UCSD-AML1 (cell line): ENCODE measurements around the gene RNF151.
"Not testable (repeated sequence)": the region's sequence is repeated elsewhere in the genome, so short reads cannot be mapped to it uniquely, and the experiment has no call there.

ENCODE experiments used
- DNase-seq: peaks from one replicate; lab custom pipeline; 2025; ENCODE audit not compliant: unreplicated experiment; lab: John Stamatoyannopoulos, UW

The RNF151 gene, protein sequence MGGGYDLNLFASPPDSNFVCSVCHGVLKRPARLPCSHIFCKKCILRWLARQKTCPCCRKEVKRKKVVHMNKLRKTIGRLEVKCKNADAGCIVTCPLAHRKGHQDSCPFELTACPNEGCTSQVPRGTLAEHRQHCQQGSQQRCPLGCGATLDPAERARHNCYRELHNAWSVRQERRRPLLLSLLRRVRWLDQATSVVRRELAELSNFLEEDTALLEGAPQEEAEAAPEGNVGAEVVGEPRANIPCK

DNA sequence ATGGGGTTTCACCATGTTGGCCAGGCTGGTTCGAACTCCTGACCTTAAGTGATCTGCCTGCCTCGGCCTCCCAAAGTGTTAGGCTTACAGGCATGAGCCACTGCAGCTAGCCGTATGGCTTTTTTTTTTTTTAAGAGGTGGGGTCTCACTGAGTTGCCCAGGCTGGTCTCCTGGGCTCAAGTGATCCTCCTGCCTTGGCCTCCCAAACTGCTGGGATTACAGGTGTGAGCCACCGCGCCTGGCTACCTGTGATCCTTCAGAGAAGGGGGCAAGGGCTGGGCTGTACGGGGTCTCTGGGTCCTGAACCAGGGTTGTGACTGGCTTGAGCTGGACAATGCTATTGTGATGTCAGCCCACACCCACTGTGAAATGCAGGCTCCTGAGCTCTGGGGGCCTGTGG lies at the start of gene RNF151:
RNF151 (plus strand) TSS at position 397 of the 400 bp plus-strand sequence. CDS start 26 bp downstream, outside the sequence.
- no peak for DNase-seq

DNA sequence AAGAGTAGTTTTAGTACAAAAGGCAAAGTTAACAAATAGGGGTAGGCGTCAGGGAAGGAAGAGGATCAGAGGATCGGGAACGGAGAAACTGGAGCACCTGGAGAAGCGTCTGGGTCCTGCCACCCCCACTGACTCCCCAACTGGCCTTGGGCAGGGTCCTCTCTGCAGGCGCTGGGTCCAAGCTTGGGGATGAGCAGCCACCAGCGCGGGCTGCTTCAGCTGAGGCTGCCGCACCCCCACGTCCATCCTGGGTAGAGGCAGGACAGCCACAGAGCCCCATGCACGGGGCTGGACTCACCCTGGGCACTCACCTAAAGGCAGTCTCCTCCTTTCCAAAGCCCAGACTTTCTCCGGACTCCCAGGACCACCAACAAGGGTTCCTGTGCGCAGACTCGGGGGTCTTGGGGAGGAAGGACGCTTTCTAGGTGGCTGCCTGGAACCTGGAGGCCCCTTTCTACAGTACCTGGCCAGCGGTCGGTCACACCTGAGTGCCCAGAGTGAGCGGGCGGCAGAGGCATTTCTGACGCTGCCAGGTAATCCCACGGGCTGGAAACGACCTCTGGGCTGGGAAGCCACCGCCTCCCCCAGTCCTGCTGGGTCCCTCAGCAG lies 49.5 kb upstream of the RNF151 start:
- DNase-seq = no peak

DNA sequence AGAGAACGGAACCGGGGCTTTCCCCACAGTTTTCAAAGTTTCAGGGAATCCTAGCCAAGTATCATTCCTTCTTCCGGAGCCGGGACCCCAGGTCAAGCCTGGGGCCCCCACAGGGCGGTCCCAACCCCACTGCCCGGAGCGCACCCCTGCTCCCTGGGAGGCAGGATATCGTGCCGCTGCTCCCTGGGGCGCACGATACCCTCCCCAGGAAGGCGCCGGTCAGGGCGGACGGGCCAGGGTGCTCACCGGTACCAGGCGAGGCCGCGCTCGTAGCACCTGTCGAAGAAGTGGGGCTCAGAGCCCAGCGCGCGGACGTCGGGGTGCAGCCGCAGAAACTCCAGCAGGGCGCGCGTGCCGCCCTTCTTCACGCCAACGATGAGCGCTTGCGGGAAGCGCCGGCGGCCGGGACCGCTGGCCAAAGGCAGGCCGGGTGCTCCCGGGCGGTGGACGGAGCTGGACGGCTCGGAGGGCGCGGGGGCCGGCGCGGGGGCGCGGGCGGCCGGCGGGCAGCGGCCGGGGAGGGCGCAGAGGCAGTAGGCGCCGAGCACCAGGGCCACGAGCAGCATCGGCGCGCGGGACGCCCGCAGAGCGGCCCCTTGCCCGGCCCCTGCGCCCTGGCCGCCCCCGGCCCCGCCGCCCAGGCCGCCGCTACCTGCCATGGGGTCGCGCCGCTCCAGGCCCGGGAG lies 48.8 kb upstream of the RNF151 start:
- no peak for DNase-seq

DNA sequence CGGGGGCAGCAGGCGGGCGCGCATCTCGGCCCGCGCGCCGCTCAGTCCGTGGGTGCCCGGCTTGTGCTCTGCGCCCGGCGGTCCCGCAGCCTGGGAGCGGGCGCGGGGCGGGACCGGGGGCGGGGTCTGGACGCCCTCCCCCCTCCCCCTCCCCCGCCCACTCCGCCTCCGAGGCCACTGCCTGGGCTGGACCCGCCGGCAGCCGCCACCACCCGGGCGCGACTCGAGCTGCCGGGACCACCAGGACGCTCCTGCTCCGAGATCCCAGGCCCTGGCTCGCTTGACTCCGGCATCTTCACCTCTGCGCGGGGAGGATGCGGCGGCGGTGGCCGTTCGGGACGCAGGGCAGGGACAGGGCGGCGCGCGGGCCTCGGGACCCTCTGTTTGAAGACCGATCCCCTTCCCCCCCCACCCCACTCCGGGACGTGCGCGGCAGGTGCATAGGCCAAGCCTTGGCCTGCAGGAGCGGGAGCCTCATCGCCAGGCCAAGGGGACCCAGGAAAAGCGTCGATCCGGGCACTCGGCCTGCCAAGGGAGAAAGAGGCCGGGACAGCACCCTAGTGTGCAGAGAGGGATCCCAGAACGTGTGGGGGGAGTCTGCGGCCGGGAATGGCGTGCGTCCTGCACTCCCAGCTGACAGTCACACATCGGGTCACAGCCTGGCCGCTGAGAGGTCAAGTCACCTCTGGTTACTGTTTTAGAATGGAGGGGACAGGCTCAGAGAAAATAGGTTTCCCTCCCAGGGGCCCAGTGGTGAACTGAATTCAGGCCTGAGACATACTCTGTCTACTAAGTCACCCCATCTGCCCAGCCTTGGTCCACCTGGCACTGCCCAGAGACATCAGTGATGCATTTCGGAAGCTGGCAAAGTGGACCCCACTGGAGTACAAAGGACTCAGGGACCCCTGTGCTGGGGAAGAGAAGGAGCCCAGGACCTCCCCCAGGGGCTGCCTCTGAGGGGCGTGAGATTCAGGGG lies 48.0 kb upstream of the RNF151 start, which contains the start of gene HS3ST6:
HS3ST6 (minus strand) TSS at position 65 of the 976 bp plus-strand sequence. CDS start 92 bp downstream, outside the sequence.
- DNase-seq = no peak

DNA sequence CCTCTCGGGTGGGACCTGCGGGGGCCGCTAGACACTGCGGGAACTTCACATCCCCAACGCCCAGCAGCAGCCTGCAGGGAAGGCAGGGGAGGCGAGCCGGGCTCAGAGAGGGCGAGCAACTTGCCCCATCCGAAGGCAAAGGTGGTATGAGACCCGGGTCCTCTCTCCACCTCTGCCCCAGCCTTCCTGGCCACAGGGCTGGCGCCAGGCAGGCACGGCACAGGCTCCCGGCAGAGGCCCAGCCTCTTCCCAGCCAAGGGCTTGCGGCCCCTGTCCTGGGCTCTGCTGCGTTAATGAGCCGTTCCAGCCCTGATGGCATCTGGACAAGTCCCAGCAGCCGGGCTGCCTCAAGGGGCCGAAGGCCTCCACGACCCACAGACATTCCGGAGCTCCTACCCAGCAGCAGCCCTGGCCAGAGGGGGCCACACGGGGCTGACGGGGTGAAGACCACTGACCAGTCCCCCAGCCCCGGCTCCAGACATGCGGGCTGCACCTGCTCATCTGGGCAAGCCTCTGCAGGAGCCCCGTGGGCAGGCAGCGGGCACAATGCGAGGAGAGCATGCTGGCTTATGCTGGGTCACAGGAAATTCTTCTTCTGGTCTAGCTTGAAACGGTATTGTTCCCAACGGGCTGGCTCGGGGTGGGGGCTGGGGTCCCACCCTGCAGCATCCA lies 47.2 kb upstream of the RNF151 start:
- no peak for DNase-seq

DNA sequence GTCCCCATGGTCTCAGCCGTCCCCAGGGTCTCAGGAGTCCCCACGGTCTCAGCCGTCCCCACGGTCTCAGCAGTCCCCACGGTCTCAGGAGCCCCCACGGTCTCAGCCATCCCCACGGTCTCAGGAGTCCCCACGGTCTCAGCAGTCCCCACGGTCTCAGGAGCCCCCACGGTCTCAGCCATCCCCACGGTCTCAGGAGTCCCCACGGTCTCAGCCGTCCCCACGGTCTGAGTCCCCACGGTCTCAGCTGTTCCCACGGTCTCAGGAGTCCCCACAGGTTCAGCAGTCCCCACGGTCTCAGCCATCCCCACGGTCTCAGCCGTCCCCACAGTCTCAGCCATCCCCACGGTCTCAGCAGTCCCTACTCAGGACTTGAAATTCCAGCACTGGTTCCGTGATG lies 46.5 kb upstream of the RNF151 start:
- not testable (repeated sequence) for DNase-seq

DNA sequence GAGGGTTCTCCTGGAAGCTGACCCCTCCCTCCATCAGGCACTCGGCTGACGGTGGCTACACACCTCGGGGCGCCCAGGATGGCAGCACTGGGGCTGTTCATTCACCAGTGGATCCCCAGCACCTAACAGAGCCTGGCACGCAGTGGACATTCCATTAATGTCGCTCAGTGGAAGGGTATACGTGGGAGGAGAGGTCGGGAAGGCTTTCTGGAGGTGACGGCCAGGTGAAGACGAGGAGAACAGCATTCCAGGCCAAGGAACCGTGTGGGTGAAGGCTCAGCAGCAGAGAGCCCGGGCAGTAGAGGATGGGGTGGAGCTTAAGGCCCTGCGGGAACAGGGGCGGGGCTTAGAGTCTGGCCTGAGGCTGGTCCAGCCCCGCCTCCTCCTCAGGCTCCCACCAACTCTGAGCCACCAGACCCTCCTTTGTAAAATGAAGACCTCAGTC lies 45.9 kb upstream of the RNF151 start:
- peak; percentile 28 for DNase-seq

DNA sequence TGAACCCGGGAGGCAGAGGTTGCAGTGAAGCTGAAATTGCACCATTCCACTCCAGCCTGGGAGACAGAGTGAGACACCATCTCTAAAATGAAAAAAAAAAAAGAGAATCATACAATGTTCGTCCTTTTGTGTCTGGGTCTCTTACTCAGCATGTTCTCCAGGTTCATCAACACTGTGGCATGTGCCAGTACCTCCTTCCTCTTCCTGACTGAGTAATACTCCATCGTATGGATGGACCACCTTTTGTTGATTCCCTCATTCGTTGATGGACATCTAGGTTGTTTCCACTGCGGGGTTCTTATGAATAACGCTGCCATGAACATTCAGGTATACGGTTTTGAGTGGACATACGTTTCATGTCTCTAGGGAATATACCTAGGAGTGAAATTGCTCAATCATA lies 44.3 kb upstream of the RNF151 start:
- no peak for DNase-seq

DNA sequence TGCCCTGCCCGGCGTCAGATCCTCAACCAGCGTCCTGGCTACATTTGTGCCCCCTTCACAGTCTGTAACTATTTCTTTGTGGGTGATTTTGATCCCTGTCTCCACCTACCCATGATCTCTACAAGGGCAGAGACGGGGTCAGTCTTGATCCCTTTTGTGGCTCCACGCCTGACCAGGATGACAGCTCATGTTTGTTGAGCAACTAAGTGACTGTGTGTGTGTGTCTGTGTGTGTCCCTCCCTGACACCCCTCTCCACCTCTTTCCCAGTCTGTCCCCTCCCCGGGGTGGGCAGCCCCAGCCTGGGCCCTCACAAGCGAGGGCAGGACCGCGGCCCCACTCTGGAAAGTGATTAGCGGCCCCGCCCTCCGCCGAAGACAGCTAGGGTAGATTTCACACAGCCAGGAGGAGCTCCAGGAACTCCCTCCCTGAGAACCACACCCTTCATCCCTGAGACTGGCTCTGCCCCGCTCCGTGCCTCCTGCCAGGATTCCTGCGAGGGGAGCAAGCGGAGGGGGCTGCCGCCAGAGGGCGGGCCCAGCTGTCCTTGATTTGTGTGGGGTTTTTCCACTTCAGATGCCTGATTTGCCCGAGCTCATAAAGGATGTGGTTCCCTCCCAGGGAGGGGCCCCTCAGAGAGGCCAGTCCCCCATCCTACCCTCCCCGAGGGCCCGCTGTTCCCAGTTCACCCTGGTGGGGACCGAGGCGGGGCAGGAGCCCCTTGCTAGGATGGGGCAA lies 43.2 kb upstream of the RNF151 start:
- DNase-seq = peak; percentile 21

DNA sequence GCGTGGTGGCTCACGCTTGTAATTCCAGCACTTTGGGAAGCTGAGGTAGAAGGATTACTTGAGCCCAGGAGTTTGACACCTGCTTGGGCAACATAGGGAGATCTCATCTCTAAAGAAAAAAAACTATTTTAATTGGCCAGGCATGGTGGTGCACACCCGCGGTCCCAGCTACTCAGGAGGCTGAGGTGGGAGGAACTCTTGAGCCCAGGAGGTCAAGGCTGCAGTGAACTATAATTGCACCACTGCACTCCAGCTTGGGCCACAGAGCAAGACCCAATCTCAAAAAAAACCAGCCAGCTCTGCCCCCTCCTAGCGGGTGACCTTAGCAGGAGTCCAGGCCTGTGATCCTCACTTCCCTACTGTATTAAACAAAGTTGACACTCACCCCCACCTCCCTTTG lies 42.6 kb upstream of the RNF151 start:
- DNase-seq = no peak

DNA sequence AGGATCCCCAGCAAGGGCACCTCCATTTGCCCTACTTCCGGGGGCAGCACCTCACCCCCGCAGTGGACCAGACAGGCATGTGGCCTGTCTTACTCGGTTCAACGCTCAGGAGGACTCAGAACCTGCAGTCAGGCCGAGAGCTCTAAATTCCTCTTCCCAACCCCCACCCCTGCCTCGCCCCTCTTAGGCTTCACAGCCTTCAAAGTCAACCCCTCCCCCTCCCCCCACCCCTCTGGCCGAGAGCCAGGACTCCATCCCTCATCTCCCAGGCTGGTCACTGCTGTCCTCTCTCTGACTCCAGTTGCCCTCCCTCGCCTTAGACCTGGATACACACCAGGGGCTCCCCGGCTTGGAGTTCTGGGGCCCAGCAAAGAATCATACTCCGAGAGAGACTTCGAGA lies 40.4 kb upstream of the RNF151 start:
- DNase-seq = no peak

DNA sequence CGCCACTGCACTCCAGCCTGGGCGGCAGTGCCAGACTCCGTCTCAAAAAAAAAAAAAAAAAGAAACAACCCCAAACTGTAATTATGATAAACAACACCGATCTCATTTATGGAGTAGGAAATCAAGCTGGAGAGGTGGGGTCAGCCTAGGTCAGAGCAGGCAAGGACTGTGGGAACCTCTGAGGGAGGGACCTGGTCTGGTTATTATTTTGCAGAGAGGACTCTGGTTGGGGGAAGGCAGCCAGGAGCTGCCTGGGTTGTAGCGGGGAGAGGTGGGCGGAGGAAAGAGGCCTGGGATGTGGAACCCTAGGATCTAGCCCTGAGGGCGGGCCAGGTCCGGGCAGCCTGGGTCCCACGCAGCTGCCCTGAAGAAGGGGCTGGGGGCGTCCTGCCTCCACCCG lies 37.6 kb upstream of the RNF151 start:
- DNase-seq = no peak

DNA sequence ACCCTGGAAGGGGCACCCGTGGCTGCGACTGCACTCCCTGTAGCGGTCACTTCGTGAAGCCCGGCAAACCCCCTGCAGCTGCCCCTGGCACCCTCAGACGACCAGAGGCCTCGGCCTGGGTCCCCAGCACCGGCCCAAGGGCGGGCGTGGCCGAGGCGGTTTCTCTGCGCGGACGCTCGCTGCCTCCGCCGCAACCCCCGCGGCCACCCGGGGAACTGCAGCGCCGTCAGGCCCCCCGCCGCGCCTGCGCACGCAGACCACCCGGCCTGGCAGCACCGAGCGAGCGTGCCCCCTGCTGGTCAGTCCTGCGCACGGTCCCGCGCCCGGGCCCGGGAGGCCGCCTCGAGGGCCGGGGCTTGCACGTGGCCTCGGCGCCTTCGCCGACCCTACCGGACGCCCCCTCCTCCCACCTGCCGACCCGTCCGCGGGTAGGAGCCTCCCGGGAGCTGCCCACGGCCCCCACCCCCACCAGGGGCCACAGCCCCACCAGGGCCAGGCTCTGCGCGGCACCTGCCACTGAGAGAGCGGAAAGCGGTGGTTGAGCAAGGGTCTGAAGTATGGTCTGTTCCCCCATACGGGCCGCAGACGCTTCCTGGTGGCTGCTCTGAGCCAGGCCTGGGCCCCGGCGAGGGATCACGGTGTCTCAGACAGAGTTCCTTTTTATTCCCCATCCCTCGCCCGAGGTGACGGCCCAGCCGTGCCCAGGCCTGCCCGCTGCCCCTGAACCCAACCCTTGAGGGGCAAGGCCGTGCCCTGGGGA lies 36.9 kb upstream of the RNF151 start:
- DNase-seq = peak; percentile 92

DNA sequence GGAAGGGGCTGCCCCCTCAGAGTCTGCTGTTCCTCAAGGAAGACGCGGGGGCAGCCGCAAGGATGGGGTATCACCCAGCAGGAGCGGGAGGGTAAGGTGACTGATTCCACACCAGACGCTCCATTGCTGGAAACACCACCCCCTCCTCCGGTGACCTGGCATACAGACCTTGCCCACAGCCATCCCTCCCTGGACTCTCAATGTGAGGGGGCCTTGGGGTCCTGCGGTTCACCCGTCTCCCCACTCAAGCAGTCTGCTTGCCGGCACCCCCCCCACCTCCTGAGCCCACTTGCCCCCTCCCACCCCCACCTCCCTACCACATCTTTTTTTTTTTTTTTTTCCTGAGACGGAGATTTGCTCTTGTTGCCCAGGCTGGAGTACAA lies 36.3 kb upstream of the RNF151 start:
- no peak for DNase-seq

DNA sequence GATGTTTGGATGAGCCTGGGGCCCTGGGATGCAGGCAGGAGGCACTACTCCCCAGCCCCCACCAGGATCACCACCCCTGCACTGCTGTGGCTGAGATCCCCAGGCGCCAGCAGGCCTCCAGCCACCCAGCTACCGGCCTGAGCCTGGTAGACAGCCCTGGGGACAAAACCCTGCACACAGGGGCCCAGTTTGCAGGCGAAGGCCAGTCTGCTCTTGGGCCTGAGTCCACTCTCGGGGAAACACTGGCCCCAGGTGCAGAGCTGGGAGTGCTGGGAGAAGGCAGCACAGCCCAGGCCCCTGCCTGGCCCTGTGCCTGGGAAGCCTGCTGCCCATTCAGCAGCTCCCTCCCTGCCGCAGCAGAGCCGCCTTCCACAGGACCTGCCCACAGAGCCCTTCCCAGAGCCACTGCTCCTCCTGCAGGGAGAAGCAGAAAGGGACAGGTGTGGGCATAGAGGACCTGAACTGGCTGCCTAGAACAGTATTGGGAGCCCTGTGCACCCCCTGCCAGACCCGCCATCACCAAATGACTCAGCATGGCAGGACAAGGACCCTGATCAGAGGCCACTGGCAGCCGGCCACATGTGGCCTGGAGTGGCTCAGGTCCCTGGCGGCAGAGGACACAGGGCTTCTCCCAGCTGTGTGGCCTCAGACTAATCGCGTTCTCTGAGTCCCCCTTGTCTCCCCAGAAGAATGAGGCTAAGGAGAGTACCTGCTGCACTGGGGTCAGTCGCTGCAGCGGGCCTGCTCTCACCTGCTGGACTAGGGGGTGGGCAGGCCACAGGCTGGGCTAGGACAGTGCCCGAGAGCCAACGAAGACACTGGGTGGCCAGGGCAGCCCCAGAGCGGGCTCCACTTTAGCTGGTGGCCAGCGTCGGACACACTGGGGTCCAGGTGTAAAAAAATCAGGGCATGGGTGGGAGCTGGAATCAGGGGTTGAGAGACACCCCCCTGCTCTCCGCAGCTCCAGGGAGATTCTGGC lies 34.3 kb upstream of the RNF151 start:
- no peak for DNase-seq

DNA sequence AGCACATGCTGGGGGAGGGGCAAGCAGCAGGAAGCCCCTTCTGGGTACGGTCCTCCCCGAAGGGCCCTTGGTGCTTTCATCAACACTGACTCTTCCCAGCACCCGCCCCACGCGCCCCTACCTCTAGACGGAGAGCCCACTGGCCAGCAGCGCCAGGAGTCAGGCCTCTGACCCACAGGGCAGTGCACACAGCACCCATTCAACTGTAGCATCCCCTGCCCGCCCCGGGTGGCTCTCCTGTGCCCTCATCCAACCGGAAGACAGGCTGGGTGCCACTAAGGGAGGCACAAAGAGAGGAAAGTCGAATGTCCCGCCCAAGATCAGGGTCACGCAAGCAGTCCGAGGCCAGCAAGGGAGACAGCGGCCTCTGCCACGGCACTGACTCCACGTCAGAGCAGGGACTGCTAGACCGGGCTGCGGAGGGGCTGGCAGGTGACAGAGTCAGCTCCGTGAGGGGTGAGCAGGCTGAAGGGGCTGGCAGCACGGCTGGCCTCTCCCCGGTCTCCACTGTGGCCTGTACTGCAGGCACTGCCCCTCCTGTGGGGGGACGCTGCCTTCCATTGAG lies 33.5 kb upstream of the RNF151 start:
- no peak for DNase-seq

DNA sequence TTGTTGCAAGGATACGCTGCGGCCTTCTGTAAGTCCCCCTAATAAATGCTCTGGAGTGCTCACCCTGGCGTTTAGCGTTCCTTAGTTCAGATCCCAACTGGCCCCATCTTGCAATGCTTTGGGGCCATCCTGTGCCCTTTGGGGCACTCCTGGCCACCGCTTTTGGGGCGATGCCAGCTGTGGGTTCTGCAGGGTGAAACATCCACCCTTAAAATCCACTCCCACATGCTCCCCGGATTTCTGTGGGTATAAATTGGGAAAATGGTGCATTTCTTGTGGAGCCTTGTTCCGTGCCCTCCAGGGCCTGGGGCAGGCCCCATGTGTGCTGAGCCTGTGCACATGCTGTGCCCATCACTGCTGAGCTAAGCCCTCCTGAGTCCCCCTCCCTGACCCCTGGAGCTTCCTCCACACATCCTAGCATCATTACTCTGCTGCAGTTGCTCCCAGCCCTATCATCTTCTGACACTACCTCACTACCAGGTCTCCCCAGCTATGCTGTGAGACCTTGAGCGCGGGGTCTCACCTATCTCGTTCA lies 29.6 kb upstream of the RNF151 start:
- DNase-seq = no peak
